ACC112 (cell line): ENCODE measurements around the gene KCNK6.

Experiments used
- H2AFZ ChIP-seq: fragments of 200-600 bp; sonication (generic); one replicate; pipeline ENCODE4 v1.6.0; 2017; ENCODE audit warnings: antibody characterized with exemption, low read length; ENCODE audit not compliant: unreplicated experiment
- H3K27ac ChIP-seq: fragments of 200-600 bp; sonication (generic); 2 replicates; pipeline ENCODE4 v1.5.1; 2014; ENCODE audit warnings: low read depth, mild to moderate bottlenecking, antibody characterized with exemption, low read length, moderate library complexity
- H3K27me3 ChIP-seq: fragments of 200-600 bp; sonication (generic); 2 replicates; pipeline ENCODE4 v1.6.1; 2014; ENCODE audit warnings: mild to moderate bottlenecking, antibody characterized with exemption, low read length, moderate library complexity, mixed read lengths; ENCODE audit not compliant: insufficient read depth
- H3K36me3 ChIP-seq: fragments of 200-600 bp; sonication (generic); 2 replicates; pipeline ENCODE4 v1.6.1; 2016; ENCODE audit warnings: mild to moderate bottlenecking, antibody characterized with exemption, low read length, moderate library complexity, mixed read lengths; ENCODE audit not compliant: insufficient read depth
- H3K4me1 ChIP-seq: fragments of 200-600 bp; sonication (generic); one replicate; pipeline ENCODE4 v1.6.1; 2016; ENCODE audit warnings: low read length, mixed read lengths; ENCODE audit not compliant: insufficient read depth, unreplicated experiment, control insufficient read depth
- H3K4me3 ChIP-seq: fragments of 200-600 bp; sonication (generic); 2 replicates; pipeline ENCODE4 v1.5.1; 2014; ENCODE audit warnings: mild to moderate bottlenecking, low read depth, low read length
- H3K79me2 ChIP-seq: fragments of 200-600 bp; sonication (generic); one replicate; pipeline ENCODE4 v1.6.0; 2016; ENCODE audit warnings: low read length; ENCODE audit not compliant: control insufficient read depth, unreplicated experiment, insufficient read depth

Gene KCNK6

GRCh38 chr19:38309615-38310278 is 9.9 kb upstream of the KCNK6 start:
- H3K4me1 ChIP-seq: no peaks in the 10 kb centered on the region
- no peaks in the 10 kb centered on the region for H3K79me2 ChIP-seq
- no peaks in the 10 kb centered on the region for H3K27me3 ChIP-seq
- H2AFZ ChIP-seq: no peak overlapping the region
- no peaks in the 10 kb centered on the region for H3K36me3 ChIP-seq
- H3K27ac ChIP-seq: no peak overlapping the region
- no peak overlapping the region for H3K4me3 ChIP-seq

- Histone ChIP-seq H3K27ac (no peak overlapping the region), H3K4me3 (no peak overlapping the region), H3K27me3 (no peaks in the 10 kb centered on the region), H3K36me3 (no peaks in the 10 kb centered on the region), H3K4me1 (no peaks in the 10 kb centered on the region), H2AFZ (no peak overlapping the region), H3K79me2 (no peaks in the 10 kb centered on the region)
Measured at GRCh38 chr19:38310279-38310670, 9.4 kb upstream of the KCNK6 start.

GRCh38 chr19:38310986-38311385 is 8.7 kb upstream of the KCNK6 start:
- H3K27ac ChIP-seq: no peak overlapping the region
- no peaks in the 10 kb centered on the region for H3K4me1 ChIP-seq
- no peaks in the 10 kb centered on the region for H3K79me2 ChIP-seq
- no peaks in the 10 kb centered on the region for H3K36me3 ChIP-seq
- H3K27me3 ChIP-seq: no peaks in the 10 kb centered on the region
- H3K4me3 ChIP-seq: no peak overlapping the region
- H2AFZ ChIP-seq: no peak overlapping the region

GRCh38 chr19:38315657-38316476 is 3.8 kb upstream of the KCNK6 start, which contains the start of gene YIF1B:
Gene YIF1B (minus strand): TSS chr19:38315947. CDS start chr19:38315917, 30 bp downstream.
- H3K4me3 ChIP-seq: peak within 1 kb of the TSS; percentile 91
- H2AFZ ChIP-seq: peak within 1 kb of the TSS; percentile 72
- peak within 1 kb of the TSS; percentile 26 for H3K27ac ChIP-seq
- H3K27me3 ChIP-seq: no peaks in the 10 kb centered on the region
- no peaks in the 10 kb centered on the region for H3K4me1 ChIP-seq
- H3K79me2 ChIP-seq: no peaks in the 10 kb centered on the region
- no peaks in the 10 kb centered on the region for H3K36me3 ChIP-seq

GRCh38 chr19:38316477-38317067 is 3.1 kb upstream of the KCNK6 start:
- H3K27ac ChIP-seq: peak overlapping the region; percentile 26

GRCh38 chr19:38317104-38317612 is 2.5 kb upstream of the KCNK6 start:
- H3K27ac ChIP-seq: no peak overlapping the region
- no peaks in the 10 kb centered on the region for H3K36me3 ChIP-seq
- H3K4me3 ChIP-seq: no peak overlapping the region
- H3K27me3 ChIP-seq: no peaks in the 10 kb centered on the region
- H3K79me2 ChIP-seq: no peaks in the 10 kb centered on the region
- no peaks in the 10 kb centered on the region for H3K4me1 ChIP-seq
- no peak overlapping the region for H2AFZ ChIP-seq

More at GRCh38 chr19:38316477-38317067, 3.1 kb upstream of the KCNK6 start:
- no peaks in the 10 kb centered on the region for H3K36me3 ChIP-seq
- H2AFZ ChIP-seq: peak overlapping the region; percentile 72
- H3K4me3 ChIP-seq: peak overlapping the region; percentile 54
- H3K79me2 ChIP-seq: no peaks in the 10 kb centered on the region
- no peaks in the 10 kb centered on the region for H3K27me3 ChIP-seq
- H3K4me1 ChIP-seq: no peaks in the 10 kb centered on the region

GRCh38 chr19:38318660-38319059 is 985 bp upstream of the KCNK6 start:
- no peak overlapping the region for H3K27ac ChIP-seq

GRCh38 chr19:38320969-38321339 is 1.3 kb downstream of the KCNK6 start:
- no peaks in the 10 kb centered on the region for H3K4me1 ChIP-seq
- no peaks in the 10 kb centered on the region for H3K27me3 ChIP-seq
- H3K27ac ChIP-seq: no peak overlapping the region
- H3K4me3 ChIP-seq: peak overlapping the region; percentile 81; the same call in 1 of the 2 replicates
- H3K79me2 ChIP-seq: no peaks in the 10 kb centered on the region
- H2AFZ ChIP-seq: no peak overlapping the region
- H3K36me3 ChIP-seq: no peaks in the 10 kb centered on the region

More at GRCh38 chr19:38318660-38319059, 985 bp upstream of the KCNK6 start:
- Histone ChIP-seq H3K27me3 (no peaks in the 10 kb centered on the region), H3K79me2 (no peaks in the 10 kb centered on the region), H3K4me3 (no peak overlapping the region), H2AFZ (no peak overlapping the region), H3K4me1 (no peaks in the 10 kb centered on the region), H3K36me3 (no peaks in the 10 kb centered on the region)

GRCh38 chr19:38321646-38322196 is 2.1 kb downstream of the KCNK6 start:
- H3K4me3 ChIP-seq: no peak overlapping the region
- no peaks in the 10 kb centered on the region for H3K4me1 ChIP-seq
- no peak overlapping the region for H2AFZ ChIP-seq
- H3K27me3 ChIP-seq: no peaks in the 10 kb centered on the region
- H3K36me3 ChIP-seq: no peaks in the 10 kb centered on the region
- H3K79me2 ChIP-seq: no peaks in the 10 kb centered on the region
- no peak overlapping the region for H3K27ac ChIP-seq

- Histone ChIP-seq H3K27ac (no peak overlapping the region), H3K79me2 (no peaks in the 10 kb centered on the region)
Measured at GRCh38 chr19:38323291-38323690, 3.6 kb downstream of the KCNK6 start.

More at GRCh38 chr19:38323291-38323690, 3.6 kb downstream of the KCNK6 start:
- no peaks in the 10 kb centered on the region for H3K27me3 ChIP-seq
- H3K4me1 ChIP-seq: no peaks in the 10 kb centered on the region
- no peak overlapping the region for H2AFZ ChIP-seq
- no peak overlapping the region for H3K4me3 ChIP-seq
- H3K36me3 ChIP-seq: no peaks in the 10 kb centered on the region
